ENCODE results near the gene BFSP1. TPM values are rescaled to one million over a fixed set of nuclear protein-coding genes. Genes with fewer than 3 reads are reported as not detected.

BFSP1 gene
- total RNA-seq, 1 experiment from 2014 or later, result 3.9 TPM

DNA sequence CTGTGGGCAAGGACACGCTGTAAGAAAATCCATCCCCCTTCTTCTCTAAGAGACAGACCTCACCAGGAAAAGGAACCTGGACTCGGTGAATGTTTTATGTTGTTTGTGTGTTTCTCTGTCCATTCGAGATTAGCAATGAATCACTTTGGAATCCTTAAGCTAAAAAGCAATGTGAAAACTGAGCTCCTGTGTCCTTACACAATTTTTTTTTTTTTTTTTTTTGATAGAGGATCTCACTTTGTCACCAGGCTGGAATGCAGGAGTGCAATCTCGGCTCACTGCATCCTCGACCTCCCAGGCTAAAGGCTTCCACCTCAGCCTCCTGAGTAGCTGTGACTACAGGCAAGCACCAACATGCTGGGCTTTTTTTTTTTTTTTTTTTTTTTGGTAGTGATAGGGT, 32.1 kb downstream of the BFSP1 start:
- CTCF ChIA-PET, result interaction anchor here (0.6 to 1.4 kb wide), 7 partner anchors 17 to 1706 kb away, joined by 3 to 7 read pairs (median 4); no protein-coding TSS in a partner anchor
- intact Hi-C loops (cut with micrococcal nuclease), result no loop called here
- Mint-ChIP-seq H3K9me3 (ENCODE audit: unreplicated experiment) (no peaks in the 10 kb centered on the region), H3K36me3 (ENCODE audit: insufficient read depth, unreplicated experiment) (no peaks in the 10 kb centered on the region), H3K4me3 (ENCODE audit: unreplicated experiment) (no peak overlapping the region), H3K27ac (ENCODE audit: low read depth, unreplicated experiment) (no peak overlapping the region), H3K27me3 (ENCODE audit: insufficient read depth, unreplicated experiment) (no peaks in the 10 kb centered on the region), H3K4me1 (ENCODE audit: insufficient read depth, unreplicated experiment) (peaks cover 6% of the 10 kb centered on the region)
- BruUV-seq (replicated peaks), result no TSS peak
- TF ChIP-seq, protein P1, sequence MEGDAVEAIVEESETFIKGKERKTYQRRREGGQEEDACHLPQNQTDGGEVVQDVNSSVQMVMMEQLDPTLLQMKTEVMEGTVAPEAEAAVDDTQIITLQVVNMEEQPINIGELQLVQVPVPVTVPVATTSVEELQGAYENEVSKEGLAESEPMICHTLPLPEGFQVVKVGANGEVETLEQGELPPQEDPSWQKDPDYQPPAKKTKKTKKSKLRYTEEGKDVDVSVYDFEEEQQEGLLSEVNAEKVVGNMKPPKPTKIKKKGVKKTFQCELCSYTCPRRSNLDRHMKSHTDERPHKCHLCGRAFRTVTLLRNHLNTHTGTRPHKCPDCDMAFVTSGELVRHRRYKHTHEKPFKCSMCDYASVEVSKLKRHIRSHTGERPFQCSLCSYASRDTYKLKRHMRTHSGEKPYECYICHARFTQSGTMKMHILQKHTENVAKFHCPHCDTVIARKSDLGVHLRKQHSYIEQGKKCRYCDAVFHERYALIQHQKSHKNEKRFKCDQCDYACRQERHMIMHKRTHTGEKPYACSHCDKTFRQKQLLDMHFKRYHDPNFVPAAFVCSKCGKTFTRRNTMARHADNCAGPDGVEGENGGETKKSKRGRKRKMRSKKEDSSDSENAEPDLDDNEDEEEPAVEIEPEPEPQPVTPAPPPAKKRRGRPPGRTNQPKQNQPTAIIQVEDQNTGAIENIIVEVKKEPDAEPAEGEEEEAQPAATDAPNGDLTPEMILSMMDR (IDR thresholded peaks at IDR 0.05; ENCODE audit: unreplicated experiment), result no peak
- POLR2A ChIA-PET, result interaction anchor here (0.6 to 1.3 kb wide), 3 partner anchors 12 to 970 kb away, joined by 3 read pairs; no protein-coding TSS in a partner anchor
- peak; percentile 20 for DNase-seq (ENCODE audit: unreplicated experiment)

DNA sequence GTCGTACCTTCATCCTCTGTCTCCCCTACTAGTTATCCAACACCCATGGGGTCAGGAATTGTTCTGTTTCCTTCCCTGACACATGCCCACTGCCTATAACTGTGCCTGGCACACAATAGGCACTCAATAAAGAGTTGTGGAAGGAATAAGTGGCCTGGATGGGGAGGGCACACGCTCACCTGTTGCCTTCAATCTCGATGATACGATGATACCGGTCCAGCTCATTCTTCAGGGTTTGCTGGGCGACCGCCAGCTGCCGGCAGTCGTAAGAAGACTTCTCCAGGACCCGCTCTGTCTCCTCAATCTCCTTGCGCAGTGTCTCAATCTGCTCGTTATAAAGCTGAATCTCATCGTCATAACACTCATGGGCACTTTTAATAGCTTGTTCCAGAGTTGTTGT, 32.5 kb downstream of the BFSP1 start:
- H3K9me3 Mint-ChIP-seq (ENCODE audit: unreplicated experiment), result peaks cover 1% of the 10 kb centered on the region
- H3K27ac Mint-ChIP-seq (ENCODE audit: low read depth, unreplicated experiment), result no peak overlapping the region
- DNase-seq (ENCODE audit: unreplicated experiment), result no peak
- intact Hi-C loops (cut with micrococcal nuclease), result no loop called here
- CTCF ChIA-PET, result interaction anchor here (0.6 to 1.4 kb wide), 8 partner anchors 17 to 804 kb away, joined by 3 to 7 read pairs (median 4); no protein-coding TSS in a partner anchor
- TF ChIP-seq, protein P1 (IDR thresholded peaks at IDR 0.05; ENCODE audit: unreplicated experiment), result no peak
- H3K27me3 Mint-ChIP-seq (ENCODE audit: insufficient read depth, unreplicated experiment), result no peaks in the 10 kb centered on the region
- no peaks in the 10 kb centered on the region for H3K36me3 Mint-ChIP-seq (ENCODE audit: insufficient read depth, unreplicated experiment)
- peaks cover 6% of the 10 kb centered on the region for H3K4me1 Mint-ChIP-seq (ENCODE audit: insufficient read depth, unreplicated experiment)
- no TSS peak for BruUV-seq (replicated peaks)
- POLR2A ChIA-PET, result interaction anchor here (0.6 to 0.7 kb wide), 2 partner anchors 12 to 969 kb away, joined by 3 read pairs; no protein-coding TSS in a partner anchor
- H3K4me3 Mint-ChIP-seq (ENCODE audit: unreplicated experiment), result no peak overlapping the region

DNA sequence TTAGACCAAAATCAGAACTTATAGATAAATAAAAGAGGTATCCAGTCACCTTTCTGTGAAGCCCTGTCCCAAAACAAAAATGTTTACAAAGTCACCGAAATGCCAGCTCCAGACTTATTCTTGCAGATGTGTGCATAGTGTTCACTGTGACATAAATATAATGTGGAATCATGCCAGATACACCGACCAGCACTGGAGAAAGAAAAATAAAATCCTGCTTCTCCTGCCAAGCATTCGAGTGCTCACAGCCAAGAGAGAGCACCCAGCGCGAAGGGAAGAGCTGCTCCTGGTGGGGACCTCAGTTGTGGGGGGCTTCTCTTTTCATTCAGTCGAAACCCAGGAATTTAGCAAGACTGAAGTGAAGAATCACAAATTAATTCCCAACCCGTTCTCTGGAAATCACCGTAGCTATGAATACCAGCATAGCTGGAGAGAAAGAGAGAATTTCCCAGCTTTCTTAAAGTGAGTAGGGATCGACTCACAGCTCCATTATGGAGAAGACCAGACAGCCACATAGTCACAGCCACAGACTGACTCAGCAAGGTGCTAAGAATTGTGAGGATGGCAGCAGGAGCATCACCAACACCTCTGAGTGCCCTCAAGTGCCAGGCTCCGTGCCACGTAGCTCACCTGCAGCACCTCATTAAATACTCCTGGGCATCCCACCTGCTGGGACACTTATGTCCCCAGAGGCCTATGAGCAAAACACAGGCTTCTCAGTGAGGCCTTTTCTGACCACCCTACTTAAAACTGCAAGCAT, 33.2 kb downstream of the BFSP1 start:
- TF ChIP-seq, protein P1 (IDR thresholded peaks at IDR 0.05; ENCODE audit: unreplicated experiment), result no peak
- Mint-ChIP-seq H3K9me3 (ENCODE audit: unreplicated experiment) (peaks cover 7% of the 10 kb centered on the region), H3K27me3 (ENCODE audit: insufficient read depth, unreplicated experiment) (no peaks in the 10 kb centered on the region), H3K27ac (ENCODE audit: low read depth, unreplicated experiment) (no peak overlapping the region), H3K4me3 (ENCODE audit: unreplicated experiment) (no peak overlapping the region), H3K36me3 (ENCODE audit: insufficient read depth, unreplicated experiment) (no peaks in the 10 kb centered on the region), H3K4me1 (ENCODE audit: insufficient read depth, unreplicated experiment) (peaks cover 6% of the 10 kb centered on the region)
- no peak for DNase-seq (ENCODE audit: unreplicated experiment)
- intact Hi-C loops (cut with micrococcal nuclease), result no loop called here
- BruUV-seq (replicated peaks), result no TSS peak
- POLR2A ChIA-PET, result no interaction called here
- CTCF ChIA-PET, result interaction anchor here (0.6 to 1.4 kb wide), 6 partner anchors 16 to 694 kb away, joined by 3 to 7 read pairs (median 4); no protein-coding TSS in a partner anchor

DNA sequence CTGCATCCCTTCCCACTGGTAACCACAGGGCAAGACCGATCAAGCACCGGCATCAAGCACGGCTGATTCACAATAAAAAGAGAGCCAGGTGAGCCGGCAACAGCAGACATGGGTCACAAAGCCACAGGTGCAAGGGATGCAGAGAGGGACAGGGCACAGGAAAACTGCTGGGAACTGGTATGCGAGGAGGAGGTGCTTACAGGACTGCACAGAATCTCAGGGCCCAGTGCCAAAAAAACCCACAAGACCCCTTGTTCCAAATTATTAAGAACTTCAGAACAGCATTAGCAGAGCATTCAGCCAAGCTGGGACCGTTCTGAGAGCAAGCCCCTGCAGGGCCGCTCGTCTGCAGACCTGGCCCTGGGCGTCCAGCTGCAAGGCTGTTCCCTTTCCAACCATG, 35.4 kb downstream of the BFSP1 start:
- Mint-ChIP-seq H3K4me3 (ENCODE audit: unreplicated experiment) (no peak overlapping the region), H3K4me1 (ENCODE audit: insufficient read depth, unreplicated experiment) (peaks cover 6% of the 10 kb centered on the region), H3K27ac (ENCODE audit: low read depth, unreplicated experiment) (no peak overlapping the region), H3K36me3 (ENCODE audit: insufficient read depth, unreplicated experiment) (no peaks in the 10 kb centered on the region), H3K9me3 (ENCODE audit: unreplicated experiment) (peaks cover 7% of the 10 kb centered on the region), H3K27me3 (ENCODE audit: insufficient read depth, unreplicated experiment) (no peaks in the 10 kb centered on the region)
- BruUV-seq (replicated peaks), result no TSS peak
- intact Hi-C loops (cut with micrococcal nuclease), result no loop called here
- ChIA-PET CTCF (interaction anchor here (0.6 to 1.5 kb wide), 4 partner anchors 64 to 892 kb away, joined by 3 to 11 read pairs (median 4); no protein-coding TSS in a partner anchor), POLR2A (no interaction called here)
- TF ChIP-seq, protein P1 (IDR thresholded peaks at IDR 0.05; ENCODE audit: unreplicated experiment), result no peak
- DNase-seq (ENCODE audit: unreplicated experiment), result no peak

Data from MCF 10A (cell line).